IMR-90 (cell line): Measurements from ENCODE around the gene FAM171A1. TPM values are rescaled to one million over a fixed set of nuclear protein-coding genes. Genes with fewer than 3 reads are reported as not detected.

ENCODE experiments used
- ATAC-seq: fragments of 200-7000 bp; cut with Tn5 transposase; 2 replicates; pipeline ENCODE4 v1.9.1; 2020; ENCODE audit warnings: low read depth, mild to moderate bottlenecking, moderate library complexity
- BruUV-seq: library from RNA; stranded (reverse); fragments of 400-500 nt; replicated peaks from 2 replicates; lab custom pipeline; 2021; lab: Mats Ljungman, UMichigan
- CTCF ChIA-PET: fragments of 300-600 bp; formaldehyde crosslinking; extraction: SDS; loops from one replicate; lab custom pipeline; 2021; ENCODE audit warnings: antibody characterized with exemption; lab: Yijun Ruan, JAX
- POLR2A ChIA-PET: fragments of 300-600 bp; sonication (Branson Sonifier 250); formaldehyde crosslinking; loops from one replicate; lab custom pipeline; 2022; ENCODE audit warnings: antibody characterized with exemption; ENCODE audit not compliant: unreplicated experiment; lab: Charles Lee
- DNase-seq: peaks from one replicate; pipeline ENCODE4 v3.0.0; 2013
- H2AFZ ChIP-seq: replicated peaks from 2 replicates; pipeline ENCODE3; 2013; ENCODE audit warnings: low read length, mild to moderate bottlenecking; ENCODE audit not compliant: poor library complexity
- H2AK5ac ChIP-seq: 2 replicates; pipeline ENCODE4 v1.6.1; 2013; ENCODE audit warnings: low read depth, low read length, inconsistent platforms
- H2AK9ac ChIP-seq: replicated peaks from 2 replicates; pipeline ENCODE3; 2013; ENCODE audit warnings: mild to moderate bottlenecking, low read depth, low read length, moderate library complexity; ENCODE audit not compliant: poor library complexity
- H2BK120ac ChIP-seq: 2 replicates; pipeline ENCODE4 v1.6.1; 2013; ENCODE audit warnings: low read depth, low read length, inconsistent platforms
- H2BK15ac ChIP-seq: 3 replicates; pipeline ENCODE4 v1.6.1; 2013; ENCODE audit warnings: low read depth, low read length, inconsistent platforms
- H2BK20ac ChIP-seq: 2 replicates; pipeline ENCODE4 v1.6.1; 2013; ENCODE audit warnings: low read depth, mild to moderate bottlenecking, inconsistent platforms, low read length, moderate library complexity
- H2BK5ac ChIP-seq: 2 replicates; pipeline ENCODE4 v1.6.1; 2013; ENCODE audit warnings: mild to moderate bottlenecking, low read depth, low read length, inconsistent platforms; ENCODE audit not compliant: poor library complexity, severe bottlenecking
- H3K14ac ChIP-seq: replicated peaks from 2 replicates; pipeline ENCODE4 v1.6.1; 2013; ENCODE audit warnings: low read depth, low read length, inconsistent platforms
- H3K18ac ChIP-seq: 2 replicates; pipeline ENCODE4 v1.6.1; 2013; ENCODE audit warnings: low read depth, low read length, control low read depth
- H3K23ac ChIP-seq: 2 replicates; pipeline ENCODE4 v1.6.1; 2013; ENCODE audit warnings: low read depth, low read length, inconsistent platforms
- H3K27ac ChIP-seq: 2 replicates; pipeline ENCODE4 v1.5.1; 2013; ENCODE audit warnings: mild to moderate bottlenecking, control low read depth, low read length; ENCODE audit not compliant: insufficient read depth
- H3K27me3 ChIP-seq: 2 replicates; pipeline ENCODE4 v1.6.1; 2013; ENCODE audit warnings: low read length; ENCODE audit not compliant: control insufficient read depth, insufficient read depth
- H3K36me3 ChIP-seq: 2 replicates; pipeline ENCODE4 v1.6.1; 2013; ENCODE audit warnings: low read length, mixed read lengths; ENCODE audit not compliant: control insufficient read depth, insufficient read depth
- H3K4ac ChIP-seq: 2 replicates; pipeline ENCODE4 v1.6.1; 2013; ENCODE audit warnings: low read depth, low read length, inconsistent platforms
- H3K4me1 ChIP-seq: 2 replicates; pipeline ENCODE4 v1.6.1; 2013; ENCODE audit warnings: low read length, mixed read lengths; ENCODE audit not compliant: control insufficient read depth, insufficient read depth
- H3K4me2 ChIP-seq: 2 replicates; pipeline ENCODE4 v1.6.1; 2013; ENCODE audit warnings: low read depth, mild to moderate bottlenecking, control low read depth, low read length, moderate library complexity
- H3K4me3 ChIP-seq: 2 replicates; pipeline ENCODE4 v1.5.1; 2013; ENCODE audit warnings: low read depth, mild to moderate bottlenecking, control low read depth, low read length, moderate library complexity; ENCODE audit not compliant: insufficient read depth
- H3K56ac ChIP-seq: 2 replicates; pipeline ENCODE4 v1.6.1; 2013; ENCODE audit warnings: low read length, inconsistent platforms; ENCODE audit not compliant: insufficient read depth; ENCODE audit errors: extremely low read depth
- H3K79me1 ChIP-seq, 2 experiments: 2 replicates each; pipeline ENCODE4 v1.6.1; 2013; ENCODE audit warnings: low read length in 2 of 2, inconsistent platforms in 1 of 2, low read depth in 1 of 2
- H3K9ac ChIP-seq: 2 replicates; pipeline ENCODE4 v1.6.1; 2013; ENCODE audit warnings: low read depth, low read length, control low read depth
- H3K9me1 ChIP-seq: 2 replicates; pipeline ENCODE4 v1.6.1; 2013; ENCODE audit warnings: low read length, inconsistent platforms; ENCODE audit not compliant: insufficient read depth
- H3K9me3 ChIP-seq: 2 replicates; pipeline ENCODE4 v1.6.1; 2013; ENCODE audit warnings: low read length; ENCODE audit not compliant: control insufficient read depth, insufficient read depth
- H4K20me1 ChIP-seq: 2 replicates; pipeline ENCODE4 v1.6.1; 2013; ENCODE audit warnings: low read length, inconsistent platforms; ENCODE audit not compliant: insufficient read depth
- H4K5ac ChIP-seq: 2 replicates; pipeline ENCODE4 v1.6.1; 2013; ENCODE audit warnings: mild to moderate bottlenecking, low read depth, low read length, control low read depth
- H4K8ac ChIP-seq, 2 experiments: 2 replicates each; pipeline ENCODE4 v1.6.1; 2013; ENCODE audit warnings: low read depth in 2 of 2, low read length in 2 of 2, control low read depth in 1 of 2, inconsistent platforms in 1 of 2
- H4K91ac ChIP-seq: 2 replicates; pipeline ENCODE4 v1.6.1; 2013; ENCODE audit warnings: low read depth, low read length, inconsistent platforms; ENCODE audit not compliant: insufficient read depth
- BHLHE40 ChIP-seq: fragments of 150-350 bp; IDR thresholded peaks from 2 replicates; pipeline ENCODE4 v1.6.1; 2016; ENCODE audit warnings: mild to moderate bottlenecking, low read depth, low read length
- CEBPB ChIP-seq: IDR thresholded peaks from 2 replicates; pipeline ENCODE4 v1.6.1; 2012; ENCODE audit warnings: low read depth, low read length, improper control_type of control experiment
- WGBS, 2 experiments: methylation state at CpG; one replicate each; pipeline versions ENCODE4 v1.1.5 to v1.1.7; 2013; ENCODE audit warnings: missing lambda C conversion rate in 2 of 2; ENCODE audit not compliant: insufficient read length in 1 of 2; ENCODE audit errors: extremely low coverage in 2 of 2; 5-methylcytosine and 5-hydroxymethylcytosine counted together
- dilution Hi-C: fragments of 300-500 bp; cut with HindIII; formaldehyde crosslinking; loops from one replicate; pipeline ENCODE4 v1.14.3; 2018; ENCODE audit warnings: low sequenced_read_pairs; ENCODE audit not compliant: unreplicated experiment
- in situ Hi-C: fragments of 300-500 bp; cut with MboI; formaldehyde crosslinking; loops from 3 replicates; pipeline ENCODE4 v1.14.3; 2019; ENCODE audit warnings: low sequenced_read_pairs, inconsistent platforms, mixed read lengths
- intact Hi-C: fragments of 100-400 bp; cut with micrococcal nuclease; formaldehyde crosslinking; loops from 2 replicates; pipeline ENCODE4 v1.10.0; 2022
- polyA plus RNA-seq, 3 experiments: library from polyadenylated mRNA; depleted of rRNA; stranded (reverse); fragments of >200 nt; gene quantifications; 2 replicates each; pipeline ENCODE4 v1.2.3, GENCODE V29; 2012; ENCODE audit warnings: low replicate concordance in 1 of 3
- total RNA-seq: library from RNA; depleted of rRNA; stranded (reverse); fragments of >200 nt; gene quantifications from 2 replicates; pipeline ENCODE4 v1.2.3, GENCODE V29; 2012

Gene FAM171A1
- total and polyA plus RNA-seq, 2 of the 4 experiments (the other 2 are of a cell fraction) = 20.3 to 30.6 TPM

DNA sequence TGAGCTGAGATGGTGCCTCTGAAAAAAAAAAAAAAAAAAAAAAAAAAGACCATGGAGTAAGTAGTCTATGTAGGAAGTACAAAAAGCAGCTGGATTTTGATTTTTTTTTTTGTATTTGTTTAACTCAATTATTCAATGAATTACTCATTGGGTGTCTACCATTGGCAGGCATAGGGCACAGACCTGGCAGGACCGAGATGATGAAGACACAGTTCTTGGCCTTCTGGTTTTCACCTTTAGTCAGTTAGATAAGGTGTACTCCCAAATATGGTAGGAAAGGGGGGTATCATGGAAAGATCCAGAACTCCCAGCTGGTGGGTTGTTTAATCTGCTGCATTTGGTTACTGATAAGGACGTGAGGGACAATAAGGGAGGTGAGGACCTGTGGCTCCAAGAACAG lies 105.5 kb downstream of the FAM171A1 start:
- H3K79me1 ChIP-seq = peaks cover 0 to 4% of the 10 kb centered on the region in 2 experiments; a peak in 3 of 4 replicates
- ATAC-seq = no peak
- TF ChIP-seq BHLHE40 (no peak), CEBPB (no peak)
- DNase-seq = no peak
- H3K23ac ChIP-seq = no peak overlapping the region
- H3K18ac ChIP-seq = no peak overlapping the region
- no peak overlapping the region for H4K8ac ChIP-seq
- H3K4me3 ChIP-seq = no peak overlapping the region
- no peak overlapping the region for H4K5ac ChIP-seq
- H3K9me3 ChIP-seq = peaks cover 2% of the 10 kb centered on the region; the same call in 1 of the 2 replicates
- H2AK9ac ChIP-seq = no peak overlapping the region
- H3K9ac ChIP-seq = no peak overlapping the region
- no peaks in the 10 kb centered on the region; the same call in 1 of the 2 replicates for H3K9me1 ChIP-seq
- no peak overlapping the region for H3K27ac ChIP-seq
- no peak overlapping the region for H2BK120ac ChIP-seq
- CTCF ChIA-PET = interaction anchor here (1.2 kb wide), 1 partner anchor 12 kb away, joined by 3 read pairs; no protein-coding TSS in a partner anchor
- intact Hi-C loops = no loop called here
- no peak overlapping the region for H3K4ac ChIP-seq
- no peak overlapping the region for H2BK5ac ChIP-seq
- no peak overlapping the region for H2AFZ ChIP-seq
- in situ Hi-C loops = no loop called here
- 100% methylated on average over 1 of the region's 2 CpGs; no CpG with 5 or more reads in 1 of the 2 experiments for WGBS, 2 experiments
- no peak overlapping the region for H2BK15ac ChIP-seq
- H2BK20ac ChIP-seq = no peak overlapping the region
- POLR2A ChIA-PET = interaction anchor here (0.6 kb wide), 1 partner anchor 10 kb away, joined by 4 read pairs; no protein-coding TSS in a partner anchor
- BruUV-seq = no TSS peak
- no peak overlapping the region for H3K56ac ChIP-seq
- no peaks in the 10 kb centered on the region for H3K4me1 ChIP-seq
- no peak overlapping the region for H3K14ac ChIP-seq
- dilution Hi-C loops = no loop called here
- peaks cover 2% of the 10 kb centered on the region; the same call in 1 of the 2 replicates for H3K36me3 ChIP-seq
- H3K4me2 ChIP-seq = no peak overlapping the region
- H4K91ac ChIP-seq = no peak overlapping the region
- no peaks in the 10 kb centered on the region for H3K27me3 ChIP-seq
- H2AK5ac ChIP-seq = no peak overlapping the region
- H4K20me1 ChIP-seq = no peaks in the 10 kb centered on the region; the same call in 1 of the 2 replicates
